Left colon (tissue), 2 donors: Measurements from ENCODE around the gene PLXNA4. TPM values are rescaled to one million over a fixed set of nuclear protein-coding genes. Genes with fewer than 3 reads are reported as not detected.

Source experiments
- ATAC-seq: fragments of 200-7000 bp; cut with Tn5 transposase; one replicate; pipeline ENCODE4 v1.9.1; 2020; ENCODE audit warnings: mild to moderate bottlenecking, moderate library complexity
- DNase-seq, 2 donors: peaks; one replicate each; pipeline ENCODE4 v3.0.0-alpha.2; 2020
- intact Hi-C, 2 donors: fragments of 100-400 bp; cut with DNase I in 1 of 2; cut with micrococcal nuclease in 1 of 2; formaldehyde crosslinking; loops; one replicate each; pipeline versions ENCODE4 v1.11.2 to v1.14.0; 2022; cut with DNase I, micrococcal nuclease
- total RNA-seq, 2 donors: library from RNA; stranded (reverse); fragmentation: NEBNext Ultra II Directional; extraction: Animal tissue kit (Norgen Biotek cat#: 25700); gene quantifications; one replicate each; pipeline ENCODE4 v1.2.1, GENCODE V29; 2021
- donor health status: DM: no; HTN: no; CAD: no.
- donor health status: DM: yes; HTN: yes; CAD: no.

The PLXNA4 gene
- total RNA-seq, 2 donors from 2014 or later = 1.1 to 1.3 TPM

GRCh38 chr7:132518102-132518838 lies 58.0 kb downstream of the PLXNA4 start:
- ATAC-seq = no peak
- no peak for DNase-seq
- intact Hi-C loops = no loop called here

- intact Hi-C loops = no loop called here
- no peak for ATAC-seq
- DNase-seq = no peak
These were observed 60.0 kb downstream of the PLXNA4 start for GRCh38 chr7:132516042-132516840.

DNA sequence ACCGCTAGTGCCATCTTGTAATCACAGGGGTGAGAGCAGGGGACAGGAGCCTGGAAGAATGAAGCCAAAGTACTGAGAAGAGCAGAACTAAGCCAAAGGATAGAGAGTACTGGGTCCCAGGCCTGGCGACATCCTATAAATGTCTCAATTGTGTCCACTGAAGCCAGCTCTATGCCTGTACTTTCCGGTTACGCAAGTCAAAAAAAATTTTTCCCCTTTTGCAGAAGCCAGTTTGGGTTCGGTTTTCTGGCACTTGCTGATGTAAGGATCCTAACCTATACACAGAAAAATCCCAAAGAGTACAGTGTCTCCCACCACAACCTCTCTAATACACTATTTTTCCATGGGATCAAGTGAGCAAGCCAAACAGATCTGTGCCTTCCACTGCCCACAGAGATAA lies 61.1 kb downstream of the PLXNA4 start:
- intact Hi-C loops = no loop called here
- no peak for DNase-seq
- ATAC-seq = no peak

- DNase-seq (no peak), ATAC-seq (no peak)
- intact Hi-C loops = no loop called here
These were observed 61.8 kb downstream of the PLXNA4 start for GRCh38 chr7:132514430-132514829.

GRCh38 chr7:132511921-132512320 lies 64.3 kb downstream of the PLXNA4 start:
- DNase-seq (no peak), ATAC-seq (no peak)
- intact Hi-C loops = no loop called here

GRCh38 chr7:132511387-132511786 lies 64.9 kb downstream of the PLXNA4 start:
- no peak for DNase-seq
- ATAC-seq = no peak
- intact Hi-C loops = no loop called here

GRCh38 chr7:132509643-132510042 lies 66.6 kb downstream of the PLXNA4 start:
- DNase-seq (no peak), ATAC-seq (no peak)
- intact Hi-C loops = no loop called here

- DNase-seq (no peak), ATAC-seq (no peak)
- intact Hi-C loops = no loop called here
These were observed 67.4 kb downstream of the PLXNA4 start for GRCh38 chr7:132508724-132509353.

- DNase-seq (no peak), ATAC-seq (no peak)
- intact Hi-C loops = no loop called here
These were observed 71.4 kb downstream of the PLXNA4 start for GRCh38 chr7:132504852-132505251.

DNA sequence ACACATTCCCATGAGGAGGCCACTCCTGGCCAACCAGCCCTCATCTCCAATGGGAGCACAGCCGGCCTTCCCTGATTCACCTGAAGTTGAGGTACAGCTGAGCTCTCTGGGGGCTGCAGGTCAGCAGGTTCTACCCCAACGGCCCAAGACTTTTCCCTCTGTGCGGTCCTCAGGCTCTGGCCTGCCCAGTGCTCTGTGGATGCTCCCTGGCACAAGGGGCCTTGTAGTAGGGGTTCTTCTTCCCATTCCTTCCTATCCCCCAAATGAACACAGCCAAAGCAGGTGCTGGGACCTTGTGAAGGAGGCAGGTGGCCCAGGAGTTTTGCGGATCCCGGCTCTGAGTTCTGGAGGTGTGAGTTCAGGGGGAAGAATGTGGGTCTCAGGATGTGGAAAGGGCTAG lies 72.2 kb downstream of the PLXNA4 start:
- no peak for DNase-seq
- intact Hi-C loops = no loop called here

GRCh38 chr7:132503415-132503814 lies 72.9 kb downstream of the PLXNA4 start:
- DNase-seq (no peak), ATAC-seq (no peak)
- intact Hi-C loops = no loop called here

More for the DNA sequence above, 72.2 kb downstream of the PLXNA4 start:
- ATAC-seq = no peak

GRCh38 chr7:132501956-132502355 lies 74.3 kb downstream of the PLXNA4 start:
- intact Hi-C loops = no loop called here
- ATAC-seq (no peak), DNase-seq (no peak)

DNA sequence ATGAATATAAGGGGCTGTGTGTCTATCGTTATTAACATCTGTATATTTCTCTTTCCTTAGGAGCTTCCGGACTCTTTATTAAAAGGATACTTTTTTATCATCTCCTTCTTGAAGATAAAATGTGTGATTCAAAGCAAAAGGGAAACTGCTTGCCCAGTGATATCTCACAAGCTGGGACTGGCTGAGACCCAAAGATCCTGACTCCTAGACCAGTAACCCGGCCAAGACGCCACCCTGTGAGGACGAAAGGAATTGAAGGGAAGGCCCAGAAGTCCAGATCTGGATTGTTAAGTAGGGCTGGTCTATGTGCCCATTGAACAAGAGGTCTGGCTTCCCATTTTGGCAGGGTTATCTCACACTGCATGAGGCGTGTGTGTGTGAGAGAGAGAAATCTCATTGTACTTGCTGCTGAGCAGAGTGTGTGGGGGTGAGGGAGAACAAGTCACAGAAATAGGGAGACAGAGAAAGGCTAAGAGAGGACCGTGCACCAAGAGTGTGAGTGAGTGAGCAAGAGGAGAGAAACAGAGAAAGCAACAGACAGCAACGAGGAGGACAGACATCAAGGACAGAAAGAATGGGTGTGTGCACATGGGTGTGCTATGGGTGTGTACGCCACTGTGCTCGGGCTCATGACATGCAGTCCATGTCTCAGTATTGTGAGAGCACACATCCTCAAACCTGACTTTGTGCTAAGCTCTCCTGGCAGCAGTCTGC lies 75.4 kb downstream of the PLXNA4 start:
- ATAC-seq = peak; percentile 50
- intact Hi-C loops = no loop called here
- DNase-seq = peak in 1 of 2 donors; percentile 20

DNA sequence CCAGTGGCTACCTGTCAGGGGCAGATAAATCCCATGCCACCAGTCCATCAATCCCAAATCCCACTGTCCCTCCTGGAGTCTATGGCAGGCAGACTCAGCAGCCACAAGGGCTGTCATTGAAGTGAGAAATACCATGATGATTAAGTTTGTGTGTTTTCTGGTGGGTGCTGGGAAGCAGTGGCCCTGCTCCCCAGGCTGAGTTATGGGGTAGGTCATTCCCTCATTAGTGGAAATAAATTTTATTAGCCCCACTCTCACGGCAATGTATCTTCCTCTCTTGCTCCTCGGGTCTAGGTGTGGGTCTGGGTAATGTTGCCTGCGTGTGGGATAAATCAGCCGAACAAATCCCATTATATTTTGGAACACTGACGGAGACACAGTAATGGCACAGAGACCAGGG lies 76.8 kb downstream of the PLXNA4 start:
- ATAC-seq = no peak
- no peak for DNase-seq
- intact Hi-C loops = no loop called here

- intact Hi-C loops = no loop called here
- DNase-seq = no peak
- no peak for ATAC-seq
These were observed 77.2 kb downstream of the PLXNA4 start for GRCh38 chr7:132499065-132499464.

DNA sequence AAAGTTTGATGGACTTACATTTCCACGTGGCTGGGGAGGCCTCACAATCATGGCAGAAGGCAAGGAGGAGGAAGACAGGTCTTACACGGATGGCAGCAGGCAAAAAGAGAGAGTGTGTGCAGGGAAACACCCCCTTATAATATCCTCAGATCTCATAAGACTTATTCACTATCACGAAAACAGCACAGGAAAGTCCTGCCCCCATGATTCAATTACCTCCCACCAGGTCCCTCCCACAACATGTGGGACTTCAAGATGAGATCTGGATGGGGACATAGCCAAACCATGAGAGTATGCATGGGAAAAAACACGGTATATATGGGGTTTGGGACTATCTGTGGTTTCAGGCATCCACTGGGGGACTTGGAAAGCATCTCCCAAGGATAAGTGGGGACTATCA lies 78.0 kb downstream of the PLXNA4 start:
- ATAC-seq = no peak
- no peak for DNase-seq
- intact Hi-C loops = no loop called here

DNA sequence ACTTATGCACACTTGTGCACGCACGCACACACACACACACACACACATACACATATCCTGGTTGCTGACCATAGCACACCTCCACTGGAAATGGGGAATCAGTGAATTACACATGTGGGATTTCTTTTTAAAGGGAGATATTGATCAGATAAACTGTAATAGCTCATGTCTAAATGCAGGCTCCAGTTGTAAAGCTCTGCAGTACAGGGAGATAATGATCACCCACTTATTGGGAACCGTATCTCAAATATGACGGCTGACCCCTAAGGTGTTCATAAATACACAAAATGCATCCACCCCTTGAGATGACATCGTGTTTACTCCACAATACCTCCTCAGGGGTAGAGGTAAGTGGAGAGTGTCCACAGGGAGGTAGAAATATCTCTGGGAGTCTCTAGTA lies 79.2 kb downstream of the PLXNA4 start:
- intact Hi-C loops = no loop called here
- ATAC-seq = no peak
- no peak for DNase-seq

- DNase-seq (no peak), ATAC-seq (no peak)
- intact Hi-C loops = no loop called here
These were observed 80.3 kb downstream of the PLXNA4 start for GRCh38 chr7:132495936-132496335.

DNA sequence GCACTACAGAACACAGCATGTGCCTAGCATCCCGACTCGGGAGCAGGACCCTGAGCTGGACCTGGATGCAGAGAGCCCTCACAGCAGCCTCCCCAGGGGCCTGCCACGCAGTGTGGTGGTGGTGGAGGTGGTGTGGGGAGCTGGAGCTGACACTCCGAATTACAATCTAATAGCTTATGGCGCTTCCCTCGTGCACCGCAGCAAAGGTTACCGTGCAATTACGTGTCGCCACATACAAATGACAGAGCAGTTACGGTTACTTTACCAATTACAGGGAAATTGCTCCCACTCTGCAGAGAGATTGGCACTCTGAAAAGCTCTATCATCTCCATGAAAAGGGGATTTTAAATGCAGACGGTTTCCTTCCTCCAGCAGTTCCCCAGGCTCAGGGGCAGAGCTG lies 81.8 kb downstream of the PLXNA4 start:
- intact Hi-C loops = no loop called here
- DNase-seq = no peak
- no peak for ATAC-seq
